ENCODE data around the gene CKMT2. TPM values are rescaled to one million over a fixed set of nuclear protein-coding genes. Genes with fewer than 3 reads are reported as not detected.

CKMT2 gene
- total RNA-seq, 1 experiment from 2014 or later, result 1.8 TPM

GRCh38 chr5:81250004-81250403 is 16.9 kb downstream of the CKMT2 start (continued):
- TF ChIP-seq ZBTB43 (CRISPR knock-in tag; IDR thresholded peaks at IDR 0.05), result no peak
- no peak for TF ChIP-seq AR (CRISPR knock-in tag; IDR thresholded peaks at IDR 0.05)
- no peak for TF ChIP-seq KAT7 (CRISPR knock-in tag; IDR thresholded peaks at IDR 0.05; ENCODE audit: borderline replicate concordance)
- no peak for TF ChIP-seq GRHL2 (CRISPR knock-in tag; IDR thresholded peaks at IDR 0.05; ENCODE audit: insufficient replicate concordance, severe bottlenecking)
- no peak for TF ChIP-seq FOXP1 (CRISPR knock-in tag; IDR thresholded peaks at IDR 0.05; ENCODE audit: borderline replicate concordance)
- TF ChIP-seq TCF7 (CRISPR knock-in tag; IDR thresholded peaks at IDR 0.05; ENCODE audit: low read depth), result no peak
- no peak for TF ChIP-seq ZNF423 (CRISPR knock-in tag; IDR thresholded peaks at IDR 0.05)
- TF ChIP-seq RELA (CRISPR knock-in tag; IDR thresholded peaks at IDR 0.05; ENCODE audit: borderline replicate concordance), result no peak
- no peak for TF ChIP-seq CREB1 (CRISPR knock-in tag; IDR thresholded peaks at IDR 0.05)
- no peak for TF ChIP-seq ZBTB21 (CRISPR knock-in tag; IDR thresholded peaks at IDR 0.05; ENCODE audit: borderline replicate concordance)

DNA sequence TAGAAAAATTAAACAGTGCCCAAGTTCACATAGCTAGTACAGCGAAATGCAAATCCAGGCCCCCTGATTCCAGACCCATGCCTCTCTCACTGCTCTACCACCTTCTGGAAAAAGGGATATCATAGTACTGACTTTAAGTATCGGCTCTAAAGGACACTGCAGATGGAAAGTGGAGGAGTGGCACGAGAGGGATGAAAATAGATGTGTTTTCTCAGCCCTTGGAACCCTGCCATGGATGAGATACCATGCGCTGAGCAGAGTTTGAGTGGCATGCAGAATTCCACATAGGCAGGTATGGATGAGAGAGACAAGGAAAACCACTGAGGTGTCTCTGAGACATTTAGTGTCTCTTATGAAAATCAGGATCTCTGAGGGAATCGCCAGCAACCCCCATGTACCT is 18.8 kb downstream of the CKMT2 start:
- TF ChIP-seq E2F1 (CRISPR knock-in tag; IDR thresholded peaks at IDR 0.05), result no peak
- no peak for TF ChIP-seq ZNF396 (CRISPR knock-in tag; IDR thresholded peaks at IDR 0.05; ENCODE audit: borderline replicate concordance)
- TF ChIP-seq ESRRA (CRISPR knock-in tag; IDR thresholded peaks at IDR 0.05; ENCODE audit: borderline replicate concordance), result no peak
- TF ChIP-seq JUN (CRISPR knock-in tag; IDR thresholded peaks at IDR 0.05), result no peak
- TF ChIP-seq ZNF138 (CRISPR knock-in tag; conservative IDR thresholded peaks at IDR 0.05), result no peak
- TF ChIP-seq ATF1 (CRISPR knock-in tag; IDR thresholded peaks at IDR 0.05), result no peak
- no peak for TF ChIP-seq RELA (CRISPR knock-in tag; IDR thresholded peaks at IDR 0.05; ENCODE audit: borderline replicate concordance)
- no peak for TF ChIP-seq NR2C2 (CRISPR knock-in tag; IDR thresholded peaks at IDR 0.05)
- no peak for TF ChIP-seq ZNF423 (CRISPR knock-in tag; IDR thresholded peaks at IDR 0.05)
- no peak for TF ChIP-seq GABPB1 (CRISPR knock-in tag; IDR thresholded peaks at IDR 0.05)
- TF ChIP-seq ZNF425 (CRISPR knock-in tag; conservative IDR thresholded peaks at IDR 0.05), result no peak
- no peak for TF ChIP-seq EMX1 (CRISPR knock-in tag; IDR thresholded peaks at IDR 0.05)
- no peak for TF ChIP-seq NFYB (CRISPR knock-in tag; conservative IDR thresholded peaks at IDR 0.05; ENCODE audit: low read depth)
- TF ChIP-seq CTCF (IDR thresholded peaks at IDR 0.05), result no peak
- no peak for TF ChIP-seq SOX15 (CRISPR knock-in tag; IDR thresholded peaks at IDR 0.05)
- POLR2A ChIA-PET, result no interaction called here
- no peak for ATAC-seq
- no peaks in the 10 kb centered on the region for H3K27me3 Mint-ChIP-seq (ENCODE audit: low read depth)
- H3K9me3 Mint-ChIP-seq, result no peaks in the 10 kb centered on the region
- H3K27ac Mint-ChIP-seq, result no peak overlapping the region
- DNase-seq (ENCODE audit: low spot score), result no peak
- peaks cover 30% of the 10 kb centered on the region for H3K4me1 Mint-ChIP-seq
- peaks cover 6% of the 10 kb centered on the region; the same call in 1 of the 2 replicates for H3K36me3 Mint-ChIP-seq
- CTCF ChIA-PET, result no interaction called here
- H3K4me3 Mint-ChIP-seq, result no peak overlapping the region

All from WTC11 (cell line).